Activated T-helper 17 cell treated with anti-CD3 and anti-CD28 coated beads, Interleukin-2, amount 50 U/mL, for 72 hours (primary cell): ENCODE data around the gene SYT17. TPM values are rescaled to one million over a fixed set of nuclear protein-coding genes. Genes with fewer than 3 reads are reported as not detected.

Experiments
- ATAC-seq: fragments of 150-1000 bp; cut with Tn5 transposase; replicated peaks from 2 replicates; pipeline ENCODE4 v1.10.0; 2021; ENCODE audit warnings: mild to moderate bottlenecking, moderate library complexity
- H3K27ac Mint-ChIP-seq: one replicate; pipeline ENCODE4 v1.8.0; 2022; ENCODE audit warnings: mixed read lengths
- H3K27me3 Mint-ChIP-seq: one replicate; pipeline ENCODE4 v1.8.0; 2022; ENCODE audit warnings: mixed read lengths
- H3K36me3 Mint-ChIP-seq: one replicate; pipeline ENCODE4 v1.8.0; 2022; ENCODE audit warnings: low read depth, mild to moderate bottlenecking, mixed read lengths
- H3K4me1 Mint-ChIP-seq: one replicate; pipeline ENCODE4 v1.8.0; 2022; ENCODE audit warnings: mixed read lengths
- H3K4me3 Mint-ChIP-seq: one replicate; pipeline ENCODE4 v1.8.0; 2022; ENCODE audit warnings: mild to moderate bottlenecking, mixed read lengths
- H3K9me3 Mint-ChIP-seq: one replicate; pipeline ENCODE4 v1.8.0; 2022; ENCODE audit warnings: mixed read lengths
- total RNA-seq, 2 donors: library from RNA; stranded (reverse); gene quantifications; one replicate each; pipeline ENCODE4 v1.2.3, GENCODE V29; 2022

Gene SYT17
- total RNA-seq, 2 donors from 2014 or later = not detected

- Mint-ChIP-seq H3K4me1 (no peaks in the 10 kb centered on the region), H3K27ac (no peak overlapping the region)
Observed at GRCh38 chr16:19151310-19151709, 16.7 kb upstream of the SYT17 start.

GRCh38 chr16:19152042-19152441 is 16.0 kb upstream of the SYT17 start:
- Mint-ChIP-seq H3K36me3 (no peaks in the 10 kb centered on the region), H3K9me3 (peaks cover 16% of the 10 kb centered on the region), H3K4me3 (no peak overlapping the region), H3K27me3 (peaks cover 23% of the 10 kb centered on the region), H3K27ac (no peak overlapping the region), H3K4me1 (no peaks in the 10 kb centered on the region)
- ATAC-seq = no peak

More at GRCh38 chr16:19151310-19151709, 16.7 kb upstream of the SYT17 start:
- ATAC-seq = no peak
- Mint-ChIP-seq H3K36me3 (no peaks in the 10 kb centered on the region), H3K9me3 (peaks cover 16% of the 10 kb centered on the region), H3K4me3 (no peak overlapping the region), H3K27me3 (peaks cover 23% of the 10 kb centered on the region)

GRCh38 chr16:19153876-19154275 is 14.2 kb upstream of the SYT17 start:
- H3K36me3 Mint-ChIP-seq = no peaks in the 10 kb centered on the region
- peaks cover 8% of the 10 kb centered on the region for H3K9me3 Mint-ChIP-seq
- H3K27ac Mint-ChIP-seq = no peak overlapping the region
- ATAC-seq = no peak
- no peak overlapping the region for H3K4me3 Mint-ChIP-seq
- H3K4me1 Mint-ChIP-seq = no peaks in the 10 kb centered on the region
- peaks cover 19% of the 10 kb centered on the region for H3K27me3 Mint-ChIP-seq

- Mint-ChIP-seq H3K4me1 (no peaks in the 10 kb centered on the region), H3K4me3 (no peak overlapping the region), H3K36me3 (no peaks in the 10 kb centered on the region), H3K9me3 (peaks cover 6% of the 10 kb centered on the region), H3K27ac (no peak overlapping the region), H3K27me3 (peaks cover 12% of the 10 kb centered on the region)
- no peak for ATAC-seq
Observed at GRCh38 chr16:19162085-19162484, 6.0 kb upstream of the SYT17 start.

GRCh38 chr16:19163215-19163614 is 4.8 kb upstream of the SYT17 start:
- Mint-ChIP-seq H3K27ac (no peak overlapping the region), H3K4me1 (no peaks in the 10 kb centered on the region), H3K36me3 (no peaks in the 10 kb centered on the region), H3K4me3 (no peak overlapping the region), H3K9me3 (peaks cover 6% of the 10 kb centered on the region), H3K27me3 (peaks cover 11% of the 10 kb centered on the region)
- ATAC-seq = no peak

GRCh38 chr16:19164285-19164684 is 3.8 kb upstream of the SYT17 start:
- Mint-ChIP-seq H3K4me1 (no peaks in the 10 kb centered on the region), H3K36me3 (no peaks in the 10 kb centered on the region), H3K27me3 (peaks cover 5% of the 10 kb centered on the region), H3K27ac (no peak overlapping the region), H3K9me3 (peaks cover 6% of the 10 kb centered on the region), H3K4me3 (no peak overlapping the region)
- no peak for ATAC-seq

GRCh38 chr16:19165101-19165500 is 2.9 kb upstream of the SYT17 start:
- ATAC-seq = no peak
- Mint-ChIP-seq H3K4me1 (no peaks in the 10 kb centered on the region), H3K9me3 (peaks cover 6% of the 10 kb centered on the region), H3K27me3 (peaks cover 13% of the 10 kb centered on the region), H3K36me3 (no peaks in the 10 kb centered on the region), H3K27ac (no peak overlapping the region), H3K4me3 (no peak overlapping the region)

GRCh38 chr16:19166500-19166899 is 1.5 kb upstream of the SYT17 start:
- H3K4me1 Mint-ChIP-seq = no peaks in the 10 kb centered on the region
- H3K27me3 Mint-ChIP-seq = peaks cover 17% of the 10 kb centered on the region
- peaks cover 6% of the 10 kb centered on the region for H3K9me3 Mint-ChIP-seq
- ATAC-seq = no peak
- no peak overlapping the region for H3K27ac Mint-ChIP-seq
- no peaks in the 10 kb centered on the region for H3K36me3 Mint-ChIP-seq
- no peak overlapping the region for H3K4me3 Mint-ChIP-seq

GRCh38 chr16:19168371-19169081 is 486 bp downstream of the SYT17 start:
- Mint-ChIP-seq H3K27ac (no peak overlapping the region), H3K27me3 (peaks cover 24% of the 10 kb centered on the region), H3K4me3 (no peak overlapping the region), H3K36me3 (no peaks in the 10 kb centered on the region), H3K4me1 (no peaks in the 10 kb centered on the region), H3K9me3 (peaks cover under 1% of the 10 kb centered on the region)
- ATAC-seq = no peak

GRCh38 chr16:19169082-19169639 is 1.1 kb downstream of the SYT17 start:
- Mint-ChIP-seq H3K36me3 (no peaks in the 10 kb centered on the region), H3K27me3 (peaks cover 24% of the 10 kb centered on the region), H3K27ac (no peak overlapping the region), H3K9me3 (no peaks in the 10 kb centered on the region), H3K4me1 (no peaks in the 10 kb centered on the region), H3K4me3 (no peak overlapping the region)
- no peak for ATAC-seq

GRCh38 chr16:19170043-19170655 is 2.1 kb downstream of the SYT17 start:
- ATAC-seq = no peak
- Mint-ChIP-seq H3K9me3 (no peaks in the 10 kb centered on the region), H3K27me3 (peaks cover 24% of the 10 kb centered on the region), H3K4me3 (no peak overlapping the region), H3K27ac (no peak overlapping the region), H3K4me1 (no peaks in the 10 kb centered on the region), H3K36me3 (no peaks in the 10 kb centered on the region)

- Mint-ChIP-seq H3K27me3 (peaks cover 24% of the 10 kb centered on the region), H3K9me3 (peaks cover 7% of the 10 kb centered on the region), H3K4me3 (no peak overlapping the region), H3K36me3 (no peaks in the 10 kb centered on the region), H3K27ac (no peak overlapping the region), H3K4me1 (no peaks in the 10 kb centered on the region)
- ATAC-seq = no peak
Observed at GRCh38 chr16:19172098-19172780, 4.2 kb downstream of the SYT17 start.

- H3K36me3 Mint-ChIP-seq = no peaks in the 10 kb centered on the region
- H3K4me1 Mint-ChIP-seq = no peaks in the 10 kb centered on the region
- peaks cover 24% of the 10 kb centered on the region for H3K27me3 Mint-ChIP-seq
- no peak overlapping the region for H3K27ac Mint-ChIP-seq
- H3K9me3 Mint-ChIP-seq = peaks cover 7% of the 10 kb centered on the region
- H3K4me3 Mint-ChIP-seq = no peak overlapping the region
- no peak for ATAC-seq
Observed at GRCh38 chr16:19173059-19173458, 5.0 kb downstream of the SYT17 start.

GRCh38 chr16:19173649-19174383 is 5.8 kb downstream of the SYT17 start:
- peaks cover 7% of the 10 kb centered on the region for H3K9me3 Mint-ChIP-seq
- no peak overlapping the region for H3K27ac Mint-ChIP-seq
- H3K36me3 Mint-ChIP-seq = no peaks in the 10 kb centered on the region
- no peak overlapping the region for H3K4me3 Mint-ChIP-seq
- H3K27me3 Mint-ChIP-seq = peaks cover 24% of the 10 kb centered on the region
- H3K4me1 Mint-ChIP-seq = no peaks in the 10 kb centered on the region
- no peak for ATAC-seq
